ENCODE data around the gene HLA-DMB. TPM values are rescaled to one million over a fixed set of nuclear protein-coding genes. Genes with fewer than 3 reads are reported as not detected.

Gene HLA-DMB
- polyA plus RNA-seq, 1 donor from 2014 or later, result 2.9 TPM

DNA sequence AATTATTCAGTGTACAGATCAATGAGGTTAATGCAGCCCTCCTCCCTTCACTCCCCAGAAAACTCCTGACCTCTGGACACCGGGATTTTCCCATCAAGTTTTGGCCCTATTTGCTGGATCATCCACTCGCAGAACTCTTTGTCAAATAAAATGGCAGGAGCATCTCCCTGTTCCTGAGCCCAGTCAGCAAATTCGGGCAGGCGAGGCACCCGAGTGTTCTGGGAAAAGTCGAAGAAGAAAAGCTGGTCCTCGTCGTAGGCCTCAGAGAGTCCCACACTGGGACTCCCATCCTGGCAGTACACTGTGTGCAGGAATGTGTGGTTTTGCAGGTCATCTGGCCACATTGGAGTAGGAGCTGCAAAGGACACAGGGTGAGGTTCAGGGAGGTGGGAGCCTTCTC, 9.6 kb upstream of the HLA-DMB start:
- H3K4me2 ChIP-seq (ENCODE audit: low read length), result no peak overlapping the region
- H3K27me3 ChIP-seq (ENCODE audit: insufficient read depth, low read depth, low read length), result no peaks in the 10 kb centered on the region
- no peak overlapping the region for H2AFZ ChIP-seq (ENCODE audit: low read depth, low read length)
- no peaks in the 10 kb centered on the region for H3K9me3 ChIP-seq (ENCODE audit: low read length)
- no peaks in the 10 kb centered on the region for H3F3A ChIP-seq (ENCODE audit: insufficient read depth, low read length, poor library complexity, severe bottlenecking)
- H3K9me2 ChIP-seq (ENCODE audit: insufficient read depth, low read length), result no peaks in the 10 kb centered on the region
- no peak for TF ChIP-seq RAD21 (conservative IDR thresholded peaks at IDR 0.05)
- TF ChIP-seq, protein P1, sequence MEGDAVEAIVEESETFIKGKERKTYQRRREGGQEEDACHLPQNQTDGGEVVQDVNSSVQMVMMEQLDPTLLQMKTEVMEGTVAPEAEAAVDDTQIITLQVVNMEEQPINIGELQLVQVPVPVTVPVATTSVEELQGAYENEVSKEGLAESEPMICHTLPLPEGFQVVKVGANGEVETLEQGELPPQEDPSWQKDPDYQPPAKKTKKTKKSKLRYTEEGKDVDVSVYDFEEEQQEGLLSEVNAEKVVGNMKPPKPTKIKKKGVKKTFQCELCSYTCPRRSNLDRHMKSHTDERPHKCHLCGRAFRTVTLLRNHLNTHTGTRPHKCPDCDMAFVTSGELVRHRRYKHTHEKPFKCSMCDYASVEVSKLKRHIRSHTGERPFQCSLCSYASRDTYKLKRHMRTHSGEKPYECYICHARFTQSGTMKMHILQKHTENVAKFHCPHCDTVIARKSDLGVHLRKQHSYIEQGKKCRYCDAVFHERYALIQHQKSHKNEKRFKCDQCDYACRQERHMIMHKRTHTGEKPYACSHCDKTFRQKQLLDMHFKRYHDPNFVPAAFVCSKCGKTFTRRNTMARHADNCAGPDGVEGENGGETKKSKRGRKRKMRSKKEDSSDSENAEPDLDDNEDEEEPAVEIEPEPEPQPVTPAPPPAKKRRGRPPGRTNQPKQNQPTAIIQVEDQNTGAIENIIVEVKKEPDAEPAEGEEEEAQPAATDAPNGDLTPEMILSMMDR (IDR thresholded peaks at IDR 0.05; ENCODE audit: poor library complexity, severe bottlenecking), result no peak
- no peak for TF ChIP-seq TAF1 (IDR thresholded peaks at IDR 0.05; ENCODE audit: low read depth)
- no peak for TF ChIP-seq MXI1 (conservative IDR thresholded peaks at IDR 0.05; ENCODE audit: poor library complexity, severe bottlenecking)
- no peak for TF ChIP-seq POLR2AphosphoS5 (IDR thresholded peaks at IDR 0.05)
- no peak for TF ChIP-seq SMC3 (conservative IDR thresholded peaks at IDR 0.05; ENCODE audit: poor library complexity)
- no peak for TF ChIP-seq EP300 (conservative IDR thresholded peaks at IDR 0.05; ENCODE audit: poor library complexity, severe bottlenecking)
- TF ChIP-seq EZH2 (IDR thresholded peaks at IDR 0.05; ENCODE audit: borderline replicate concordance, insufficient read depth, low read length, poor library complexity, severe bottlenecking), result no peak
- TF ChIP-seq, protein P2, sequence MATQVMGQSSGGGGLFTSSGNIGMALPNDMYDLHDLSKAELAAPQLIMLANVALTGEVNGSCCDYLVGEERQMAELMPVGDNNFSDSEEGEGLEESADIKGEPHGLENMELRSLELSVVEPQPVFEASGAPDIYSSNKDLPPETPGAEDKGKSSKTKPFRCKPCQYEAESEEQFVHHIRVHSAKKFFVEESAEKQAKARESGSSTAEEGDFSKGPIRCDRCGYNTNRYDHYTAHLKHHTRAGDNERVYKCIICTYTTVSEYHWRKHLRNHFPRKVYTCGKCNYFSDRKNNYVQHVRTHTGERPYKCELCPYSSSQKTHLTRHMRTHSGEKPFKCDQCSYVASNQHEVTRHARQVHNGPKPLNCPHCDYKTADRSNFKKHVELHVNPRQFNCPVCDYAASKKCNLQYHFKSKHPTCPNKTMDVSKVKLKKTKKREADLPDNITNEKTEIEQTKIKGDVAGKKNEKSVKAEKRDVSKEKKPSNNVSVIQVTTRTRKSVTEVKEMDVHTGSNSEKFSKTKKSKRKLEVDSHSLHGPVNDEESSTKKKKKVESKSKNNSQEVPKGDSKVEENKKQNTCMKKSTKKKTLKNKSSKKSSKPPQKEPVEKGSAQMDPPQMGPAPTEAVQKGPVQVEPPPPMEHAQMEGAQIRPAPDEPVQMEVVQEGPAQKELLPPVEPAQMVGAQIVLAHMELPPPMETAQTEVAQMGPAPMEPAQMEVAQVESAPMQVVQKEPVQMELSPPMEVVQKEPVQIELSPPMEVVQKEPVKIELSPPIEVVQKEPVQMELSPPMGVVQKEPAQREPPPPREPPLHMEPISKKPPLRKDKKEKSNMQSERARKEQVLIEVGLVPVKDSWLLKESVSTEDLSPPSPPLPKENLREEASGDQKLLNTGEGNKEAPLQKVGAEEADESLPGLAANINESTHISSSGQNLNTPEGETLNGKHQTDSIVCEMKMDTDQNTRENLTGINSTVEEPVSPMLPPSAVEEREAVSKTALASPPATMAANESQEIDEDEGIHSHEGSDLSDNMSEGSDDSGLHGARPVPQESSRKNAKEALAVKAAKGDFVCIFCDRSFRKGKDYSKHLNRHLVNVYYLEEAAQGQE (IDR thresholded peaks at IDR 0.05; ENCODE audit: borderline replicate concordance), result no peak
- no peak overlapping the region for H3K4me3 ChIP-seq (ENCODE audit: low read length)
- H4K20me1 ChIP-seq (ENCODE audit: insufficient read depth), result no peaks in the 10 kb centered on the region
- H3K27ac ChIP-seq (ENCODE audit: low read length), result no peak overlapping the region
- no peaks in the 10 kb centered on the region for H3K79me2 ChIP-seq (replicated peaks; ENCODE audit: insufficient read depth, low read length)
- no peak overlapping the region for H3K9ac ChIP-seq (ENCODE audit: low read length)
- no peaks in the 10 kb centered on the region for H3K36me3 ChIP-seq (ENCODE audit: insufficient read depth, low read length)

DNA sequence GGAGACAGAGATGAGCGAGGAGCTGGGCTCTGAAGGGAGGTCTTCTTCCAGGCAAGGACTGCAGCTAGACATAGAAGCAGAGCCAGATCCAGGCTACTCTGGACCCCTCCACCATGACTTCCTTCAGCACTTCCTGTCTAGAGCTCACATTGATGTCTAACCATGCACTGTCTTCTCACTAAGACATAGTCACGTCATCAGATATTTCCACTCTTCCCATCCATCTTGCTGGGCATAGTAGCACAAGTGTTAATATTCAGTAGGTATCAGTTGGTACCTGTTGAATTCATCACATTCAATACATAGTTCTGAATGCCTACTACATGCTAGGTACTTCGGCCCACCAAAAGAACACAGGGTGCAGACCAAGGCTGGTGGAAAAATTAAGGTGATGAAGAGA, 9.2 kb upstream of the HLA-DMB start:
- no peaks in the 10 kb centered on the region for H3K36me3 ChIP-seq (ENCODE audit: insufficient read depth, low read length)
- no peak overlapping the region for H2AFZ ChIP-seq (ENCODE audit: low read depth, low read length)
- no peaks in the 10 kb centered on the region for H4K20me1 ChIP-seq (ENCODE audit: insufficient read depth)
- no peaks in the 10 kb centered on the region for H3F3A ChIP-seq (ENCODE audit: insufficient read depth, low read length, poor library complexity, severe bottlenecking)
- H3K79me2 ChIP-seq (replicated peaks; ENCODE audit: insufficient read depth, low read length), result no peaks in the 10 kb centered on the region
- no peaks in the 10 kb centered on the region for H3K27me3 ChIP-seq (ENCODE audit: insufficient read depth, low read depth, low read length)
- H3K9me3 ChIP-seq (ENCODE audit: low read length), result no peaks in the 10 kb centered on the region
- no peak overlapping the region for H3K9ac ChIP-seq (ENCODE audit: low read length)
- H3K4me3 ChIP-seq (ENCODE audit: low read length), result no peak overlapping the region
- H3K4me2 ChIP-seq (ENCODE audit: low read length), result no peak overlapping the region
- no peaks in the 10 kb centered on the region for H3K9me2 ChIP-seq (ENCODE audit: insufficient read depth, low read length)
- no peak overlapping the region for H3K27ac ChIP-seq (ENCODE audit: low read length)
- TF ChIP-seq, protein P1 (IDR thresholded peaks at IDR 0.05; ENCODE audit: poor library complexity, severe bottlenecking), result no peak
- TF ChIP-seq EZH2 (IDR thresholded peaks at IDR 0.05; ENCODE audit: borderline replicate concordance, insufficient read depth, low read length, poor library complexity, severe bottlenecking) (no peak), MXI1 (conservative IDR thresholded peaks at IDR 0.05; ENCODE audit: poor library complexity, severe bottlenecking) (no peak), RAD21 (conservative IDR thresholded peaks at IDR 0.05) (no peak), POLR2AphosphoS5 (IDR thresholded peaks at IDR 0.05) (no peak), EP300 (conservative IDR thresholded peaks at IDR 0.05; ENCODE audit: poor library complexity, severe bottlenecking) (no peak), TAF1 (IDR thresholded peaks at IDR 0.05; ENCODE audit: low read depth) (no peak), SMC3 (conservative IDR thresholded peaks at IDR 0.05; ENCODE audit: poor library complexity) (no peak)
- TF ChIP-seq, protein P2 (IDR thresholded peaks at IDR 0.05; ENCODE audit: borderline replicate concordance), result no peak
